Hematopoietic multipotent progenitor cell (in vitro differentiated cells): Measurements from ENCODE around the gene NSUN6. TPM values are rescaled to one million over a fixed set of nuclear protein-coding genes. Genes with fewer than 3 reads are reported as not detected.
"Not testable (repeated sequence)": the region's sequence is repeated elsewhere in the genome, so short reads cannot be mapped to it uniquely, and the experiment has no call there.

ENCODE experiments used
- DNase-seq, 3 donors: peaks; one replicate each; pipeline ENCODE4 v3.0.0-alpha.2; 2011 to 2015; ENCODE audit warnings: low read depth in 2 of 3, low spot score in 2 of 3
- total RNA-seq: library from RNA; depleted of rRNA; stranded (reverse); fragments of >200 nt; gene quantifications from one replicate; pipeline ENCODE4 v1.2.3, GENCODE V29; 2012

Gene NSUN6
- total RNA-seq, 1 donor = 12.1 TPM

DNA sequence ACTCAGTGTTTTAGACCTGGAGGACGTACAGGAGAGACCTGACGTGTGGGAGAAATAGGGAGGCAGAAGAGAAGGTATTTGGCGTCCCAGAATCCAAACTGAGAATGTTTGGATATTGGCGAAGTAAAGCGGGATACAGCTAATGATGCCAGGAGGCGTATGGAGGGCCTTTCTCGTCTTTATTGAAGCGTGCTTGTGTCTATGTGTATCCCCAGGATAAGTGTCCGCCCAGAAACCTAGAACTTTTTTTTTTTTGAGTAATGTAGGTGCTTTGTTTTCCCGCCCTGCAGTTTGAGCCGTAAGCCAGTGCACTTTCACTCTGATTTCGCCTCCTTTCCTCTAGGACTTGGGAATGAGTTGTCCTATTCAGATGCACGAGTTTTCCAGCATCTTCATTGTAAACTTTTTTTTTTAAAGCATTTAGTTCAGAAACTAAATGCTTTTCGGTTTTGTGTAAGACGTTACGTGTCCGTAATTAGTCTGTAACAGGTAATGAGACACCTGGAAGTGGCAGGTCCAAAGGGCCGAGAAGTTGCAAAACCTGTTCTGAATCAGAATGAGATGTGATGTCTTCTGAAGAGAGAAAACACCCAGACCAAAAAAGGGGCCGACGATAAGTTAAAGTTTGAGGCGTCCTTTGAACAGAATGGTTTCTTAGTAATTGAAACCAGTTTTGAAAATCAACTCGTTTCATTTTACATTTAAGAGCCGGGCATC is 8.6 kb upstream of the NSUN6 start:
- DNase-seq = peak; percentile 2 to 35 (median 28)

DNA sequence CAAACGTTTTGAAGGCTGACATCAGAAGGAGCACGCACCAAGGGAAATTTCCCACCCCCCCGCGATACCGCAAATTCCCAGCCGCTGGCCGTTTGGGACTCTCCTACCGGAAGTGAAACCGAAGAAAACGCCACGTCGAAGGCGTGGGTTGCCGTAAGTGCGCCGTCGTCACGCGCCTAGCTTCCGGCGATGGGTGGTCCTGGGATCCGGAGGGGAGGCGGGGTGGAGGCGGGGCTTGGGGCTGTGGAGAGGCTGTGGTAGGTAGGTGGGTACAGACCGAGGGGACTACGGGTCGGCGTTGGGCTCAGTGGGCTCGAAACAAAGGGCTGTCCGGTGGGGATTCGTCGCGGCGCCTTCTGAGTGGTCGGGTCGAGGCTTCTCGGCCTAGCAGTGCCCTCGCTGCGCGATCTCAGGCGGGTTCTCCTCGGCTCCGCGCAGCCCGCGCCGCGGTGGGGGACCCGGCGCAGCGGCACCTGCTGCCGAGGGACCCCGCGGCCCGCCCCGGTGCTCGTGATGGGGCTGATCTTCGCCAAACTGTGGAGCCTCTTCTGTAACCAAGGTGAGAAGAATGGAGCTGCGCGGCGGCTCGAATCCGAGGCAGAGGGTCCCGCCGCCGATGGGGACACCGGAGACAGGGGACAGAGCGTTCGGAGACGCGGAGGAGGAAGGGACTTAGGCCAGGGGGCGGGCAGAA is 7.9 kb upstream of the NSUN6 start, which contains the start of gene ARL5B:
Gene ARL5B (plus strand): TSS at position 307 of the 694 bp plus-strand sequence. CDS start 207 bp downstream, at position 514.
- DNase-seq = peak; percentile 92 to 98 (median 98)

DNA sequence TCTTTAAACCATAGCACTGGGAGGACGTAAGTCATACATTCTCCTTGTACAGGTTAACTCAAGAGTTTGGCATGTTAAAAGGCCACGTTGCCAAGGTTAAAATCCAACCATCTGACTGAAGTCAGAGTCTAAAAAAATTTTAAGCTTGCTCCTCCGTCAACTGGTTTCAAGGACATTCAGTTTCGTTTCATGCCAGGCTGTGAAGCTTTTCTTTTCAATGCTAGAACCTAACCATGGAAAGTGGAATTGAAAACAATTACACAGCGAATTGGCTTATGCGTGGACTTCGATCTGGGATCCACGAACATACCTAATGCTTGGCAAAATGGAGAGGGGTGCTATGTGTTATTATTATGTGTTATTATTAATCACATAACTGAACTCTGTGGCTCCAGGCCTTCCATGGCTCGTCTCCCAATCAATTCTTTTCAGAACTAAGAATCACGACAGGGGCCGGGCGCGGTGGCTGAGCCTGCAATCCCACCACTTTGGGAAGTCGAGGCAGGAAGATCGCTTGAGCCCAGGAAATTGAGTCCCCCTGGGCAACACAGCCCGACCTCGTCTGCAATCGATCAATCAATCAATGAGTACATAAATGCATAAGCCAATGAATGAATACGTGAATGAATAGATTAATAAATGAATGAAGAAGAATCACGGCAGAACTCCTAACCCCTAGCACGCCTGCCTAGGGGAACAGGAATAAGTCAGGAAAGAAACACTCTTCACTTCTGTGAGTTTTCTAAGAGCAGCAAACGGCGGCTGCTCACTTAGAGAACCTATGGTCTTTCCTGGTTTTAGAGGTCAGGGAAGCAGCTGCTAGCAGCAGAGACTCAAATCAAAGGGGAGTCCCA is 7.1 kb upstream of the NSUN6 start:
- peak in 2 of 3 donors; percentile 4 to 34 for DNase-seq

DNA sequence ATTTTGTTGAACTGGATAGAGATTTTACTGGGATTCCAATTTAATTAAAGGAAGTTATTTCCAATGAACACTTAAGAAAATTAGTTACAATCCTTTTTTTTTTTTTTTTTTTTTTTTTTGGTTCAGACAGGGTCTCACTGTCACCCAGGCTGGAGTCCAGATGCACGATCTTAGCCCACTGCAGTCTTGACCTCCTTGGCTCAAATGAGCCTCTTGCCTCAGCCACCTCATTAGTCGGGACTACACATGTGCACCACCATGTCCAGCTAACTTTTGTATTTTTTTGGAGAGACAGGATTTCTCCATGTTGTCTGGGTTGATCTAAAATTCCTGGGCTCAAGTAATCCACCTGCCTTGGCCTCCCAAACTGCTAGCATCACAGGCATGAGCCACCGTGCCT is 5.3 kb upstream of the NSUN6 start:
- DNase-seq = no peak

DNA sequence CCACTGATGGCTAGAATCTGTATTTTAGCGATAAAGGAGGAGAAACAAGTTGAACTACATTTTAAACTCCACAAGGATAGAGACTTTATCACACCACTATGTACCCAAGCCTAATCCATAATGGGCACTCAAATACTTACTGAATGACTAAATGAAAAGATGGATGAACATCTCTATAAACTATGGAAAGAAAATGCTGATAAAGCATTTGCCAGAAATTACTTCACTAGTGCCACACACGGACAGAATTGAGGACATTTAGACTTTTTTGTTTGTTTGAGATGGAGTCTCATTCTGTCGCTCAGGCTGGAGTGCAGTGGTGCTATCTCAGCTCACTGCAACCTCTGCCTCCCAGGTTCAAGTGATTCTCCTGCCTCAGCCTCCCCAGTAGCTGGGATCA is 1.7 kb upstream of the NSUN6 start:
- no peak for DNase-seq

DNA sequence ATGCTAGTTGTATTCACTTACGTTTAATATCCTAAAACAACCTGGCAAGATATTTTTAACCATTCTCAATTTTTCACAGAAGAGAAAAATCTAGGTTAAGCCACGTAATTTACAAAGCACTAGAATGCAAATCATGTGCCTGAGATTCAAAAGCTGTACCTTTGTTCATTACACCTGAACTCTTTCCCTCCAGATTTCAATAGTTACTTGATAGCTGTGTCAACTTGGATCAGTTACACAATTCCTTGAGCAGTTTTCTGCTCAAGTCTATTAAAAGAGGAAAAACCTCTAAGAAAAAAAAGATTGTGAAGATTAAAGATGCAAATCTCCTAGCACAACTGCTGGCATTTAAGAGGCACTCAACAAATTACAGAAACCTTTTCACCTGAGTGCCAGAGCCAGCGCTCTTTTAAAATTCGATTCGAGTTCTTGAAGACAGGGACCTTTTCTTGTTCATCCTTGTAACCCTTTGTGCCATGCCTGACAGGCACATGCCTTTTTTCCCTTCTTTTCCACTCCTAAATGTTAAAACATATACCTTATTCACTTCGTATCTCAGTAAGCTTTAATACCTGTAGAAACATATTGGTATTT is 886 bp downstream of the NSUN6 start:
- DNase-seq = no peak

DNA sequence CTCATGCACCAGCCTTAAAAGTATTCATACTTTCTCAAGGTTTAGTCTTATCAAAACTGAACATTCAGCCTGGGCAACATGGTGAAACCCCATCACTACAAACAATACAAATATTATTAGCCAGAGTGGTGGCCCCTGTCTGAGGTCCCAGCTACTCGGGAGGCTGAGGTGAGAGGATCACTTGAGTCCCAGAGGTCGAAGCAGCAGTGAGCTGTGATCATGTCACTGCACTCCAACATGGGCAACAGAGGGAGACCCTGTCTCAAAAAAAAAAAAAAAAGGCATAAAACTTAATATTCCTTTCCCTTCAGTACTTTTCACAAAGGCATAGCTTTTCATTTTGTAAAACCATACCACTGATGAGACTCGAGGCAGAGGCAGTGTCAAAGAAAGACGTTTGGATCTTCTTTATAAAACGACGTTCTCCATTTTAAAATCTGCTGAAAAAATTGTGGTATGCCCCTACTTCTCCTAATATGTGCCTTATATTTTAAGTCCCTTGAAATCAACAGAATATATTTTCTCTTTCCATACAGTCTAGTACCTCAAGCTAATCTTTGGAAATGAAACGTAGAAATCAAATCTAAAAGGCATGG is 1.9 kb downstream of the NSUN6 start:
- DNase-seq = no peak

DNA sequence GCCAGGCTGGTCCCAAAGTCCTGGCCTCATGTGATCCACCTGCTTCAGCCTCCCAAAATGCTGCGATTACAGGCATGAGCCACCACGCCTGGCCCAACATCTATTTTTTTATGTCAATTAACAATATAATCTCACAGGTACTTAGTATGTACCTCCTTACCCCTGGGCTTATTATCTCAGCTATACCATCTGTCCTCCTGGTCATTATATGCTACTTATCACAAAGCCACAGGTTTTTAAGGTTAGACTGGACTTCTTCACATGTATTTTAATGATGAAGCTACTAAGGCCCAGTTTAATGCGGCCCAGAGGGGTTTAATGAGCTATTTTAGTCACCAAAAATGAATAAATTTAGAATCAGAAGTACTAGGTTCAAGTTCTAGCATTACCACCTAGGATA is 3.4 kb downstream of the NSUN6 start:
- DNase-seq = no peak

DNA sequence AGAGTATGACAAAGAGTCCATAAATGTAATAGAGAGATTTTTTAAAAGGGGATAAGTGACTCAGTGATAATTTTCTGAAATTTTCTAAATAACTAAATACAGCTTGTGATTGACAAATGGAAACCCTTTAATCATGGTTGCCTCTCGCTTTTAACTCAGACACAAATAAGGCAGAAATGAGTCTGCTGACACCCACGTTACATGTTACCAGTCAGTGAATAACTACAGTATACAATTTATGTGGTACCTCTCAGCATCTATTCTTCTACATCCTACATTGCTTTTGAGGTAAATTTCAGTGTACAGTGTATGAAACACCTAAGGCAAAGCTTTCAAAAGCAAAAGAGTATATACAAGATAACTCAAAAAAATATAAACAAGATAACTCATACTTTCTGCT is 4.2 kb downstream of the NSUN6 start:
- DNase-seq = no peak

DNA sequence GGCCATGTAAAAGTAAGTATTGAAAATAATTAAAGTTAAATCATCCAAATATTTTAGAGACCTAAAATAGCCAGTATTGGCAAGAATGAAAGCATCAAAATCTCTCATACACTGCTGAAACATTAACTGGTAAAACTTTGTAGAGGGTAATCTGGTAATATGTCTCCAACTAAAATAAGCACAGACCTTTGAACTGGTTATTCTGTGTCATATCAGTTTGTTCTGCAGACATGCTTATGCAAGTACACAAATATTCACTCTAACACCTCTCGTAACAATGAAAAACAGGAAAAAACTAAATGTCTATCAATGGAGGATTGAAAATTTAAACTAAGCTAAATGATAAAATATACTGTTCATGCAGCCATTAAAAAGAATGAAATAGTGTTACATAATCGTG is 11.7 kb downstream of the NSUN6 start:
- not testable (repeated sequence) for DNase-seq

DNA sequence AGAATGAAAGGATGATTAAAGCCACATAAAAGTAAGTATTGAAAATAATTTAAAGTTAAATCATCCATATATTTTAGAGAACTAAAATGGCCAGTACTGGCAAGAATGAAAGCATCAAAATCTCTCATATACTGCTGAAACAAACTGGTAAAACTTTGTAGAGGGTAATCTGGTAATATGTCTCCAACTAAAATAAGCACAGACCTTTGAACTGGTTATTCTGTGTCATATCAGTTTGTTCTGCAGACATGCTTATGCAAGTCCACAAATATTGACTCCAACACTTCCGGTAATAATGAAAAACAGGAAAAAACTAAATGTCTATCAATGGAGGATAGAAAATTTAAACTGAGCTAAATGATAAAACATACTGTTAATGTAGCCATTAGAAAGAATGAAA is 14.0 kb downstream of the NSUN6 start:
- not testable (repeated sequence) for DNase-seq

DNA sequence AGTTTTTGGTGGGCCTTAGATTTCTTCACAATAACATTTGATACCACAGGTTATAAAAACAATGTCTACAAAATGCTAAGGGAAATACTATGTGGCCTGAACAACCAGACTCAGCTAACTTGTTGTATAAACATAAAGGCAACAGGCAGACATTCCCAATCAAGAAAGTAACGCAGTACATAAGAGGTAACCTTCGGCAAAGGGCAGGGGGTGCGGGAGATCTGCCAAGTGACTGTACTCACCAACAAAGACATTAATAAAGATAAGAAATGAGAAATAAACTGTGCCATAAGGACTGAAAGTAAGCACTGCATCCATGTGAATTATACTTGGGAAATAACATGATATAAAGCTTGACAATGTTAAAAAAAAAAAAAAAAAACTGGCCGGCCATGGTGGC is 15.4 kb downstream of the NSUN6 start:
- DNase-seq = no peak

DNA sequence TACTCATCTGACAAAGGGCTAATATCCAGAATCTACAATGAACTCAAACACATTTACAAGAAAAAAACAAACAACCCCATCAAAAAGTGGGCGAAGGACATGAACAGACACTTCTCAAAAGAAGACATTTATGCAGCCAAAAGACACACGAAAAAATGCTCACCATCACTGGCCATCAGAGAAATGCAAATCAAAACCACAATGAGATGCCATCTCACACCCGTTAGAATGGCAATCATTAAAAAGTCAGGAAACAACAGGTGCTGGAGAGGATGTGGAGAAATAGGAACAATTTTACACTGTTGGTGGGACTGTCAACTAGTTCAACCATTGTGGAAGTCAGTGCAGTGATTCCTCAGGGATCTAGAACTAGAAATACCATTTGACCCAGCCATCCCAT is 18.9 kb downstream of the NSUN6 start:
- not testable (repeated sequence) for DNase-seq

DNA sequence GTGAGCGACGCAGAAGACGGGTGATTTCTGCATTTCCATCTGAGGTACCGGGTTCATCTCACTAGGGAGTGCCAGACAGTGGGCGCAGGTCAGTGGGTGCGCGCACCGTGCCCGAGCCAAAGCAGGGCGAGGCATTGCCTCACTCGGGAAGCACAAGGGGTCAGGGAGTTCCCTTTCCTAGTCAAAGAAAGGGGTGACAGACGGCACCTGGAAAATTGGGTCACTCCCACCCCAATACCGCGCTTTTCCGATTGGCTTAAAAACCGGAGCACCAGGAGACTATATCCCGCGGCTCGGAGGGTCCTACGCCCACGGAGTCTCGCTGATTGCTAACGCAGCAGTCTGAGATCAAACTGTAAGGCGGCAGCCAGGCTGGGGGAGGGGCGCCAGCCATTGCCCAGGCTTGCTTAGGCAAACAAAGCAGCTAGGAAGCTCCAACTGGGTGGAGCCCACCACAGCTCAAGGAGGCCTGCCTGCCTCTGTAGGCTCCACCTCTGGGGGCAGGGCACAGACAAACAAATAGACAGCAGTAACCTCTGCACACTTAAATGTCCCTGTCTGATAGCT is 23.9 kb downstream of the NSUN6 start:
- DNase-seq = peak in 2 of 3 donors; percentile 58 to 60

DNA sequence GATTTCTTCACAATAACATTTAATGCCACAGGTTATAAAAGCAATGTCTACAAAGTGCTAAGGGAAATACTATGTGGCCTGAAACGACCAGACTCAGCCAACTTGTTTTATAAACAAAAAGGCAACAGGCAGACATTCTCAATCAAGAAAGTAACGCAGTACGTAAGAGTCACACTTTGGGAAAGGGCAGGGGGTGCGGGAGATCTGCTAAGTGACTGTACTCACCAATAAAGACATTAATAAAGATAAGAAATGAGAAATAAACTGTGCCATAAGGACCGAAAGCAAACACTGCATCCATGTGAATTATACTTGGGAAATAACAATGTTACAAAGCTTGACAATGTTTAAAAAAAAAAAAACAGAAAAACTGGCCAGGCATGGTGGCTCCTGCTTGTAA is 25.5 kb downstream of the NSUN6 start:
- DNase-seq = no peak

DNA sequence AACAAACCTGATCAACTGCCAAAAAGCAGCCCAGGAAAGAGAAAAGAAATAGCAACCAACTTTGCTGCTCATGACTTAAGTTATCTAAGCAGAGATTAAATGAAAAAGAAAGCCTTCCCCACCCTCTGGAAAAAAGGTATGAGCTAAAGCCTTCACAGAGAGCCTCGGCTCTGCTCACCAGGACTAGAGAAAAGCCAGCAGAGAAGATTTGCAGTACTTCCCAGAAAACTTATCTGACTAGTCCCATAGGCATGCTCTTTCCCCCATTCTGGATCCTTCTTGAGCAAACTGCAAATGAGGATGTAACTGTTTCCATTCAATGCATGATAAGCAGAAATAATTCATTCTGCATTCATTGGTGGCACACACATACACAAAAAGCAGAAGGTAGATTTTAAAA is 27.7 kb downstream of the NSUN6 start:
- not testable (repeated sequence) for DNase-seq

DNA sequence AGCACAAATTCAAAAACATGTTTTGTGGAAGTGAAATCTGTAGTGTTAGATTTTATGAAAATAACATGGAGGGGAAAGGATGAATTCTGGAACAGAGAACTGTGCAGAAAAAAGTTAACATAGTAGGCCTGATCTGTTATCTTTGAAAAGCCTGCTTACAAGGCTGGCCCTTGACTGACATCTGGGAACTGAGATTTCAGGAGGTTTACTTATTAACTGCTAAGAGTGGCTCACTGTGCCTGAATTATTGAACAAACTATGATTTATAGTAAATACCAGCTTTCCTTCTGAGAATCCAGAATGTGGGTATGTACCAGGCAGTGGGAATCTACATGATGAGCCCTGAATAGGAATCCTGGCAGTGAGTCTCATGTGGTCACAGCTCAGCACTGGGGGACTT is 30.5 kb downstream of the NSUN6 start:
- DNase-seq = no peak

DNA sequence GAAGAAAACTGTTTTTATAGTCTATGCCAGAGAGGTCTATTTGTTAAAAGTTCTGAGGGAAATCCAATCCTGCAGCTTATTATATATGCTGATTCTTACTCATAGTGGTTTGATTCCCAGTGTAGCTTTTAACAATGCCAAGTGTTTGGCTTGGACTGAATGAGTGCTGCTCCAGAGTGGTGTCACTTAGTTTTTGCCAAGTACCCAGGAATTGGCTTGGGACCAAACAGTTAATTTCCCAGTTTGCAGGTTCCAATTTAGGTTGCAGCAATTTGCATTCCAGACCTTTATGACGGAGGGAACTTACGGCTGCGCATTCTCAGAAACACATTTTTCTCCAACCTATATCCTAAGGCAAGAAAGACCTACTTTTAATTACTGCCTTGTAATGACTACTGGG is 32.4 kb downstream of the NSUN6 start:
- no peak for DNase-seq

DNA sequence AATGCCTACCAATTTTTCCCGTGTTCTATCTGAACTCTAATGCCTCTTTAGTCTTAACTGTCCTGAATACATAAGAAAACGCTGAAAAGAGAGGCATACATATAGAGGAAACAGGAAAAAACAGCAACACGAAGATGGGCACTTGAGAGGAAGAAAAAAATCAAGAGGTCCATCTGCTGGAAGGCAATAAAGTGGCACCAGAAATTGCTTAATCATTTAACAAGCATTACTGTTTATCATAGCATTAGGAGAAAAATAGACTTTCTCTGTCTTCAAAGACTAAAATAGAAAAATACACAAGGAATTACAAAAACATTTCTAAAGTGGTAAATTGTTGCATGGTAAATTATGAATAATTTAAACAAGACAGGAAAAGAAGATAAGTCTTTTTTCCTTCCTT is 35.0 kb downstream of the NSUN6 start:
- peak in 2 of 3 donors; percentile 3 to 4 for DNase-seq

DNA sequence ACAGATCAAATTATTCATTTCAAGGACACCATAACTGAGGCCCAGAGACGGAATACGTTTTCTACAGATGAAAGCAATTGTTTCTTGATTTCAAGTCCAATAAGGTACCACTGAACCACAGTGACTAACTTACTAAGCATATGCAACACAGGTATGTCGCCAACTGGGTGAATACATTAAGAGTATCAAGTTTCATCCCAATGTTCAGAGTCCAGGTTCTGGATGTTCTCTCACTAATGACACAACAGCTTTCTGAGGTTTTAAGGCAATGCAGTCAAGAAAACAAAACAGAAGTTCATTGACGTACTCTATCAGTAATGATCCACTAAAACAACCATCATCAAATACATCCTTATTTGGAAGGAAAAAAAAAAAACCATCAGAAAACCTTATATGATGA is 35.8 kb downstream of the NSUN6 start:
- no peak for DNase-seq
